HepG2 (cell line): Measurements from ENCODE around the gene ODAD2. TPM values are rescaled to one million over a fixed set of nuclear protein-coding genes. Genes with fewer than 3 reads are reported as not detected.
"Not testable (repeated sequence)": the region's sequence is repeated elsewhere in the genome, so short reads cannot be mapped to it uniquely, and the experiment has no call there.

Source experiments
- ATAC-seq: fragments of 200-7000 bp; cut with Tn5 transposase; 3 replicates; pipeline ENCODE4 v1.9.1; 2020; ENCODE audit warnings: mild to moderate bottlenecking, moderate library complexity
- BruUV-seq: library from RNA; stranded (reverse); fragments of 400-500 nt; replicated peaks from 2 replicates; lab custom pipeline; 2021; lab: Mats Ljungman, UMichigan
- CTCF ChIA-PET: fragments of 300-600 bp; formaldehyde crosslinking; extraction: SDS; loops from one replicate; lab custom pipeline; 2021; ENCODE audit warnings: low total read pairs, inconsistent platforms, low intra/inter-chr PET ratio; lab: Yijun Ruan, JAX
- POLR2A ChIA-PET: fragments of 350-600 bp; sonication (Branson Sonifier 250); formaldehyde crosslinking; loops from one replicate; lab custom pipeline; 2020; ENCODE audit warnings: antibody characterized with exemption, inconsistent platforms; lab: Yijun Ruan, JAX
- DNase-seq: peaks from one replicate; pipeline ENCODE4 v3.0.0-alpha.2; 2015; ENCODE audit warnings: low spot score
- FAIRE-seq: peaks from 3 replicates; lab custom pipeline; 2011; peaks lifted over from hg19 to GRCh38; lab: Jason Lieb, UNC
- H2AFZ ChIP-seq: one replicate; pipeline ENCODE4 v1.6.1; 2011; ENCODE audit warnings: low read length, inconsistent platforms
- H3K27ac ChIP-seq: fragments of 300-600 bp; 3 replicates; pipeline ENCODE4 v1.8.0; 2011; ENCODE audit warnings: mixed run types, mild to moderate bottlenecking, mixed read lengths, low read length, inconsistent platforms; ENCODE audit not compliant: insufficient read depth; ENCODE audit errors: extremely low read length
- H3K27me3 ChIP-seq, 2 experiments: fragments of 200-600 bp in 1 of 2; 2 replicates in 1 of 2; 3 replicates in 1 of 2; pipeline versions ENCODE4 v1.6.0 to v1.8.0; 2011; ENCODE audit warnings: low read length in 2 of 2, mild to moderate bottlenecking in 2 of 2, moderate library complexity in 2 of 2, inconsistent platforms in 1 of 2; ENCODE audit not compliant: insufficient read depth in 2 of 2, control insufficient read depth in 1 of 2
- H3K36me3 ChIP-seq, 2 experiments: fragments of 200-600 bp in 1 of 2; replicated peaks in 1 of 2; 2 replicates in 1 of 2; 3 replicates in 1 of 2; pipeline versions ENCODE4 v1.5.1 to v1.8.0; 2011; ENCODE audit warnings: low read length in 2 of 2, inconsistent platforms in 1 of 2; ENCODE audit not compliant: insufficient read depth in 2 of 2, control insufficient read depth in 1 of 2
- H3K4me1 ChIP-seq: 2 replicates; pipeline ENCODE4 v1.5.1; 2012; ENCODE audit warnings: low read length, inconsistent platforms; ENCODE audit not compliant: insufficient read depth
- H3K4me2 ChIP-seq: 2 replicates; pipeline ENCODE4 v1.6.0; 2011; ENCODE audit warnings: low read depth, low read length, inconsistent platforms
- H3K4me3 ChIP-seq, 3 experiments: fragments of 200-600 bp in 1 of 3; sonication (generic), shearing (Covaris generic) in 1 of 3; replicated peaks in 1 of 3; 2 replicates each; pipeline ENCODE4 v1.5.1; 2011 to 2016; ENCODE audit warnings: low read length in 3 of 3, inconsistent platforms in 2 of 3, low read depth in 2 of 3, mild to moderate bottlenecking in 2 of 3, control low read depth in 1 of 3, mixed read lengths in 1 of 3; ENCODE audit not compliant: insufficient read depth in 1 of 3
- H3K79me2 ChIP-seq: one replicate; pipeline ENCODE4 v1.6.1; 2011; ENCODE audit warnings: low read length, inconsistent platforms; ENCODE audit not compliant: insufficient read depth
- H3K9ac ChIP-seq: 2 replicates; pipeline ENCODE4 v1.6.0; 2011; ENCODE audit warnings: mild to moderate bottlenecking, low read depth, low read length, inconsistent platforms; ENCODE audit not compliant: insufficient read depth
- H3K9me3 ChIP-seq: 2 replicates; pipeline ENCODE4 v1.5.1; 2012; ENCODE audit warnings: mild to moderate bottlenecking, low read length
- H4K20me1 ChIP-seq: 2 replicates; pipeline ENCODE4 v1.6.0; 2011; ENCODE audit warnings: inconsistent platforms, mild to moderate bottlenecking, low read length, moderate library complexity; ENCODE audit not compliant: insufficient read depth
- HNRNPK ChIP-seq: fragments of 200-400 bp; formaldehyde crosslinking; IDR thresholded peaks from 2 replicates; pipeline ENCODE4 v1.6.1; 2018; ENCODE audit warnings: low read length, low read depth, moderate library complexity, mild to moderate bottlenecking; ENCODE audit not compliant: poor library complexity, severe bottlenecking
- MTF1 ChIP-seq: sonication (generic); formaldehyde crosslinking; IDR thresholded peaks from 2 replicates; pipeline ENCODE4 v1.5.0; 2020; ENCODE audit warnings: missing genetic modification reagents
- PCBP1 ChIP-seq: fragments of 200-400 bp; formaldehyde crosslinking; IDR thresholded peaks from 2 replicates; pipeline ENCODE4 v1.6.1; 2017; ENCODE audit warnings: mild to moderate bottlenecking, low read depth, low read length, borderline replicate concordance
- ZNF567 ChIP-seq: sonication (generic); formaldehyde crosslinking; IDR thresholded peaks from 2 replicates; pipeline ENCODE4 v1.8.1; 2023; ENCODE audit warnings: mild to moderate bottlenecking, missing genetic modification reagents, borderline replicate concordance
- ZNF644 ChIP-seq: IDR thresholded peaks from 2 replicates; pipeline ENCODE4 v1.6.1; 2016; ENCODE audit warnings: low read depth
- ZNF777 ChIP-seq: sonication (generic); formaldehyde crosslinking; IDR thresholded peaks from 2 replicates; pipeline ENCODE4 v1.4.0; 2020; ENCODE audit warnings: missing genetic modification reagents
- ZNF816 ChIP-seq: sonication (generic); formaldehyde crosslinking; IDR thresholded peaks from 2 replicates; pipeline ENCODE4 v1.8.0; 2022; ENCODE audit warnings: missing genetic modification reagents, mild to moderate bottlenecking, borderline replicate concordance
- ZSCAN9 ChIP-seq: IDR thresholded peaks from 2 replicates; pipeline ENCODE4 v1.6.1; 2016; ENCODE audit warnings: borderline replicate concordance
- WGBS: methylation state at CpG from one replicate; pipeline ENCODE4 v1.1.6; 2017; ENCODE audit warnings: low lambda C conversion rate; 5-methylcytosine and 5-hydroxymethylcytosine counted together
- in situ Hi-C: cut with HindIII; loops from 2 replicates; pipeline ENCODE4 v1.10.0; 2017; ENCODE audit warnings: low pct_unique_long_range_greater_than_20kb; ENCODE audit not compliant: extremely low pct_ligation_motif_present
- intact Hi-C: fragments of 100-400 bp; cut with micrococcal nuclease; formaldehyde crosslinking; loops from one replicate; pipeline ENCODE4 v1.10.0; 2022; ENCODE audit not compliant: unreplicated experiment
- polyA plus RNA-seq, 8 experiments: library from polyadenylated mRNA; depleted of rRNA in 3 of 8; stranded (reverse) in 7 of 8; unstranded in 1 of 8; fragments of >200 nt; fragmentation: Illumina TruSeq in 4 of 8; extraction: Trizol in 4 of 8; gene quantifications; 2 replicates each; pipeline versions ENCODE4 v1.2.1 to v1.2.3, GENCODE V29; 2011 to 2016; ENCODE audit warnings: low read depth in 4 of 8, missing spikeins in 1 of 8, mixed read lengths in 1 of 8; ENCODE audit not compliant: insufficient read depth in 1 of 8
- total RNA-seq, 5 experiments: library from RNA; depleted of rRNA; stranded (reverse); fragments of >200 nt; fragmentation: Illumina TruSeq; extraction: Trizol; gene quantifications; 2 replicates each; pipeline ENCODE4 v1.2.3, GENCODE V29; 2016; ENCODE audit warnings: low read depth in 1 of 5
- TF ChIP-seq, protein P1 (sequence below): fragments of 450-650 bp; IDR thresholded peaks from 2 replicates; pipeline ENCODE4 v1.6.1; 2017; ENCODE audit warnings: mild to moderate bottlenecking
- TF ChIP-seq, protein P2 (sequence below): IDR thresholded peaks from 2 replicates; pipeline ENCODE4 v1.6.1; 2016; ENCODE audit warnings: missing genetic modification reagents, missing compliant biosample characterization

The ODAD2 gene
- total and polyA plus RNA-seq, 2 of the 13 experiments (the other 11 are each of a cell fraction or from before 2014, with no cell fraction given): not detected

DNA sequence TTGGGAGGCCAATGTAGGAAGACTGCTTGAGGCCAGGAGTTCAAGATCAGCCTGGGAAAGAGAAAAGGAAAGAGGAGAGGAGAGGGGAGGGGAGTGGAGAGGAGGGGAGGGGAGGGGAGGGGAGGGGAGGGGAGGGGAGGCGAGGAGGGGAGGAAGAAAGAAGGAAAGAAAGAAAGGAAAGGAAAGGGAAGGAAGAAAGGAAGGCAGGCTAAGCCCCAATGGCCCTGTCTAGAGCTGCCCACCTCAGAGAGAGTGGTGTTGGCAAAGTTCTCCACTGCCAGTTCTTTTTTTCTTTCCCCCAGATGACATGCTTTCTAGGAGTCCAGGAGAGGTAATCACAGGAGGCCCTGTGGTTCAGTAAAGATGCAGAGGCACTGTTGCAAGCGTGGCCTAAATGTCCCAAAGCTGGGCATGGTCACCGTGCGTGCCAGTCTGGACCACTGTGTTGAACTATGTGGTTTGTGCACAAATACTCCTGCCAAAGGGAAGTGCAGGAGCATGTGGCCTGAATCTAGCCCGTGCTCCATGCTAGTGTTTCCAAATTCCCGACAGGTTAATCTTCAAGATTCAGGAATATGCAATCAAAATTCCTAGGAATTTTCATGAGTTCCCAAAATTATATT is 39.7 kb downstream of the ODAD2 start:
- in situ Hi-C loops (no loop called here), intact Hi-C loops (no loop called here)
- TF ChIP-seq ZSCAN9 (CRISPR knock-in tag) (no peak), ZNF777 (CRISPR knock-in tag) (no peak), ZNF644 (no peak), ZNF816 (no peak), ZNF567 (CRISPR knock-in tag) (no peak), HNRNPK (peak; percentile 88), MTF1 (CRISPR knock-in tag) (no peak), PCBP1 (0 out of 2 replicates have a peak, but pooled peaks have one; percentile 61)
- TF ChIP-seq, protein P1, sequence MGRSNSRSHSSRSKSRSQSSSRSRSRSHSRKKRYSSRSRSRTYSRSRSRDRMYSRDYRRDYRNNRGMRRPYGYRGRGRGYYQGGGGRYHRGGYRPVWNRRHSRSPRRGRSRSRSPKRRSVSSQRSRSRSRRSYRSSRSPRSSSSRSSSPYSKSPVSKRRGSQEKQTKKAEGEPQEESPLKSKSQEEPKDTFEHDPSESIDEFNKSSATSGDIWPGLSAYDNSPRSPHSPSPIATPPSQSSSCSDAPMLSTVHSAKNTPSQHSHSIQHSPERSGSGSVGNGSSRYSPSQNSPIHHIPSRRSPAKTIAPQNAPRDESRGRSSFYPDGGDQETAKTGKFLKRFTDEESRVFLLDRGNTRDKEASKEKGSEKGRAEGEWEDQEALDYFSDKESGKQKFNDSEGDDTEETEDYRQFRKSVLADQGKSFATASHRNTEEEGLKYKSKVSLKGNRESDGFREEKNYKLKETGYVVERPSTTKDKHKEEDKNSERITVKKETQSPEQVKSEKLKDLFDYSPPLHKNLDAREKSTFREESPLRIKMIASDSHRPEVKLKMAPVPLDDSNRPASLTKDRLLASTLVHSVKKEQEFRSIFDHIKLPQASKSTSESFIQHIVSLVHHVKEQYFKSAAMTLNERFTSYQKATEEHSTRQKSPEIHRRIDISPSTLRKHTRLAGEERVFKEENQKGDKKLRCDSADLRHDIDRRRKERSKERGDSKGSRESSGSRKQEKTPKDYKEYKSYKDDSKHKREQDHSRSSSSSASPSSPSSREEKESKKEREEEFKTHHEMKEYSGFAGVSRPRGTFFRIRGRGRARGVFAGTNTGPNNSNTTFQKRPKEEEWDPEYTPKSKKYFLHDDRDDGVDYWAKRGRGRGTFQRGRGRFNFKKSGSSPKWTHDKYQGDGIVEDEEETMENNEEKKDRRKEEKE: no peak
- TF ChIP-seq, protein P2, sequence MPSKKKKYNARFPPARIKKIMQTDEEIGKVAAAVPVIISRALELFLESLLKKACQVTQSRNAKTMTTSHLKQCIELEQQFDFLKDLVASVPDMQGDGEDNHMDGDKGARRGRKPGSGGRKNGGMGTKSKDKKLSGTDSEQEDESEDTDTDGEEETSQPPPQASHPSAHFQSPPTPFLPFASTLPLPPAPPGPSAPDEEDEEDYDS: no peak
- H2AFZ ChIP-seq: no peak overlapping the region
- ChIA-PET CTCF (no interaction called here), POLR2A (no interaction called here)
- no peaks in the 10 kb centered on the region for H3K36me3 ChIP-seq
- no TSS peak for BruUV-seq
- no peaks in the 10 kb centered on the region for H3K9me3 ChIP-seq
- ATAC-seq (no peak), DNase-seq (no peak), FAIRE-seq (no peak)
- no peaks in the 10 kb centered on the region for H3K79me2 ChIP-seq
- WGBS: 31% methylated on average over 6 of the region's 6 CpGs
- no peaks in the 10 kb centered on the region for H4K20me1 ChIP-seq
- H3K27ac ChIP-seq: no peak overlapping the region
- H3K4me3 ChIP-seq: no peak overlapping the region
- no peaks in the 10 kb centered on the region for H3K4me1 ChIP-seq
- H3K27me3 ChIP-seq: peaks cover 0 to 3% of the 10 kb centered on the region in 2 experiments; a peak in 2 of 5 replicates
- H3K9ac ChIP-seq: no peak overlapping the region
- H3K4me2 ChIP-seq: peak overlapping the region; percentile 36; the same call in 1 of the 2 replicates

DNA sequence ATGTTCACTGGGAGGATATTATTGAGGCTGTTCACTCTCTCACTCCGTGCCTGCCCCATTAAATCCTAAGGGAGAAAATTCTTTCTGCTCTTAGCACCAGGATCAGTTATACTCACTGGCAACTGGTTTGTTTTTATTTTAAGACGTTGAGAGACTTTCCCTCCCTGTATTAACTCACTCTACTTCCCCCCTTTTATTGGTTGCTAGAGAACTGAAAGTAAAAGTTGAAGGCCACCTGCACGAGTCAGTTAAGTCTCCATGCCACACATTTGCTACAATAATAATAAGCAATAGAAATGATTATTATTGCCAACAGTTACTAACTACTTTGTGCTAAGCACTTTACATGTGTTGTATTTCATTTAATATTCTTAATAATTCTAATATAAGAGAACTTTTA is 40.5 kb downstream of the ODAD2 start:
- H2AFZ ChIP-seq: peak overlapping the region; percentile 36
- H3K36me3 ChIP-seq, H3K4me3 ChIP-seq, H3K9me3 ChIP-seq, H3K27me3 ChIP-seq, CTCF ChIA-PET, FAIRE-seq, H4K20me1 ChIP-seq, intact Hi-C loops, BruUV-seq, H3K9ac ChIP-seq, H3K27ac ChIP-seq, H3K4me1 ChIP-seq, POLR2A ChIA-PET, H3K79me2 ChIP-seq, DNase-seq, ATAC-seq, in situ Hi-C loops: not testable (repeated sequence)
- H3K4me2 ChIP-seq: peak overlapping the region; percentile 36
- WGBS: 0% methylated on average over 3 of the region's 3 CpGs
